NT2/D1 (cell line): ENCODE results near the gene NKX3-2.

Experiments used
- YY1 ChIP-seq: IDR thresholded peaks from 2 replicates; pipeline ENCODE4 v1.6.1; 2011; ENCODE audit not compliant: insufficient read length, insufficient read depth
- ZNF274 ChIP-seq: IDR thresholded peaks from 2 replicates; pipeline ENCODE4 v1.6.1; 2011; ENCODE audit warnings: mild to moderate bottlenecking, low read depth, low read length

GRCh38 chr4:13567125-13567524 is 22.8 kb upstream of the NKX3-2 start:
- TF ChIP-seq ZNF274 (no peak), YY1 (no peak)
